Endothelial cell of umbilical vein (primary cell): ENCODE results near the gene HOXA11. TPM values are rescaled to one million over a fixed set of nuclear protein-coding genes. Genes with fewer than 3 reads are reported as not detected.

Source experiments
- BruUV-seq: library from RNA; stranded (reverse); fragments of 400-500 nt; replicated peaks from 2 replicates; lab custom pipeline; 2021; lab: Mats Ljungman, UMichigan
- CTCF ChIA-PET: fragments of 300-600, 350-600 bp; sonication (Branson Sonifier 250); formaldehyde crosslinking; loops from one replicate; lab custom pipeline; 2021; ENCODE audit warnings: antibody characterized with exemption, inconsistent platforms; lab: Charles Lee
- POLR2A ChIA-PET: fragments of 300-600, 350-600 bp; sonication (Branson Sonifier 250); formaldehyde crosslinking; loops from one replicate; lab custom pipeline; 2021; ENCODE audit warnings: antibody characterized with exemption, inconsistent platforms; lab: Charles Lee
- DNase-seq: peaks from one replicate; pipeline ENCODE4 v3.0.0-alpha.2; 2011; ENCODE audit warnings: low read depth, low spot score
- FAIRE-seq: peaks from 2 replicates; lab custom pipeline; 2011; peaks lifted over from hg19 to GRCh38; lab: Jason Lieb, UNC
- H2AFZ ChIP-seq: 2 replicates; pipeline ENCODE4 v1.6.0; 2012; ENCODE audit warnings: low read depth, low read length, control low read depth, inconsistent platforms
- H3K27ac ChIP-seq: 2 replicates; pipeline ENCODE4 v1.5.1; 2011; ENCODE audit warnings: low read depth, mild to moderate bottlenecking, control low read depth, low read length, moderate library complexity; ENCODE audit not compliant: insufficient read depth
- H3K27me3 ChIP-seq, 2 experiments: 2 replicates each; pipeline versions ENCODE4 v1.6.0 to v1.6.1; 2011; ENCODE audit warnings: low read length in 2 of 2, mixed read lengths in 1 of 2; ENCODE audit not compliant: control insufficient read depth in 2 of 2, insufficient read depth in 2 of 2
- H3K36me3 ChIP-seq, 2 experiments: 2 replicates in 1 of 2; 3 replicates in 1 of 2; pipeline ENCODE4 v1.5.1; 2011; ENCODE audit warnings: low read length in 2 of 2, mild to moderate bottlenecking in 1 of 2, moderate library complexity in 1 of 2; ENCODE audit not compliant: control insufficient read depth in 2 of 2, insufficient read depth in 2 of 2; ENCODE audit errors: extremely low read depth in 1 of 2
- H3K4me1 ChIP-seq: 3 replicates; pipeline ENCODE4 v1.5.1; 2011; ENCODE audit warnings: mild to moderate bottlenecking, low read length; ENCODE audit not compliant: control insufficient read depth, insufficient read depth; ENCODE audit errors: extremely low read depth
- H3K4me2 ChIP-seq: 2 replicates; pipeline ENCODE4 v1.6.1; 2011; ENCODE audit warnings: low read length, control low read depth, mixed read lengths; ENCODE audit not compliant: insufficient read depth
- H3K4me3 ChIP-seq, 3 experiments: fragments of 200-600 bp in 1 of 3; sonication (generic), shearing (Covaris generic) in 1 of 3; replicated peaks in 1 of 3; 2 replicates each; pipeline ENCODE4 v1.5.1; 2011 to 2016; ENCODE audit warnings: control low read depth in 3 of 3, low read length in 3 of 3, mild to moderate bottlenecking in 2 of 3, inconsistent platforms in 1 of 3, low read depth in 1 of 3, moderate library complexity in 1 of 3; ENCODE audit not compliant: insufficient read depth in 1 of 3
- H3K79me2 ChIP-seq: 2 replicates; pipeline ENCODE4 v1.6.0; 2012; ENCODE audit warnings: low read length, inconsistent platforms; ENCODE audit not compliant: control insufficient read depth, insufficient read depth
- H3K9ac ChIP-seq: replicated peaks from 2 replicates; pipeline ENCODE3; 2011; ENCODE audit warnings: low read length, control low read depth; ENCODE audit not compliant: insufficient read depth; ENCODE audit errors: extremely low read depth
- H3K9me1 ChIP-seq: replicated peaks from 3 replicates; pipeline ENCODE4 v1.6.0; 2011; ENCODE audit warnings: mild to moderate bottlenecking, low read length; ENCODE audit not compliant: control insufficient read depth, insufficient read depth; ENCODE audit errors: extremely low read depth
- H3K9me3 ChIP-seq: replicated peaks from 2 replicates; pipeline ENCODE4 v1.5.1; 2012; ENCODE audit warnings: low read length, inconsistent platforms; ENCODE audit not compliant: control insufficient read depth, insufficient read depth
- H4K20me1 ChIP-seq: replicated peaks from 2 replicates; pipeline ENCODE3; 2011; ENCODE audit warnings: mild to moderate bottlenecking, low read length; ENCODE audit not compliant: control insufficient read depth, insufficient read depth; ENCODE audit errors: extremely low read depth
- CTCF ChIP-seq, 2 donors: IDR thresholded peaks; 1 replicate in 1 of 2; 2 replicates in 1 of 2; pipeline ENCODE4 v1.5.1; 2011; ENCODE audit warnings: low read length in 2 of 2, mild to moderate bottlenecking in 2 of 2, moderate library complexity in 2 of 2, control low read depth in 1 of 2, inconsistent platforms in 1 of 2, low read depth in 1 of 2; ENCODE audit not compliant: insufficient read depth in 1 of 2; ENCODE audit errors: extremely low read depth in 1 of 2
- EZH2 ChIP-seq: IDR thresholded peaks from 2 replicates; pipeline ENCODE4 v1.6.1; 2012; ENCODE audit warnings: borderline replicate concordance, low read depth, mild to moderate bottlenecking, moderate library complexity, low read length, inconsistent platforms; ENCODE audit not compliant: severe bottlenecking
- FOS ChIP-seq: IDR thresholded peaks from 2 replicates; pipeline ENCODE4 v1.6.1; 2011; ENCODE audit warnings: mild to moderate bottlenecking, low read length, moderate library complexity, borderline replicate concordance; ENCODE audit not compliant: insufficient read depth
- GATA2 ChIP-seq: IDR thresholded peaks from 2 replicates; pipeline ENCODE4 v1.7.0; 2011; ENCODE audit warnings: low read depth, mild to moderate bottlenecking, moderate library complexity, mixed read lengths, low read length; ENCODE audit not compliant: insufficient read length, insufficient read depth
- JUN ChIP-seq: IDR thresholded peaks from 2 replicates; pipeline ENCODE4 v1.6.1; 2011; ENCODE audit warnings: borderline replicate concordance, low read depth; ENCODE audit not compliant: insufficient read length, insufficient read depth
- MAX ChIP-seq: IDR thresholded peaks from 2 replicates; pipeline ENCODE4 v1.6.1; 2011; ENCODE audit not compliant: insufficient read depth, insufficient read length
- MYC ChIP-seq: IDR thresholded peaks from one replicate; pipeline ENCODE4 v1.6.1; 2011; ENCODE audit warnings: mild to moderate bottlenecking, low read depth, low read length
- POLR2A ChIP-seq: IDR thresholded peaks from 2 replicates; pipeline ENCODE4 v1.6.1; 2012; ENCODE audit warnings: low read depth, mild to moderate bottlenecking, control low read depth, low read length
- POLR2AphosphoS5 ChIP-seq: IDR thresholded peaks from 2 replicates; pipeline ENCODE4 v1.6.1; 2012; ENCODE audit warnings: low read depth, mild to moderate bottlenecking, control low read depth, low read length, moderate library complexity; ENCODE audit not compliant: insufficient read depth
- dilution Hi-C: fragments of 300-500 bp; cut with MboI; formaldehyde crosslinking; loops from one replicate; pipeline ENCODE4 v1.15.0; 2019; ENCODE audit warnings: low sequenced_read_pairs; ENCODE audit not compliant: extremely low pct_ligation_motif_present
- intact Hi-C: fragments of 100-400 bp; cut with micrococcal nuclease; formaldehyde crosslinking; loops from one replicate; pipeline ENCODE4 v1.10.0; 2022
- polyA plus RNA-seq, 4 experiments: library from polyadenylated mRNA; depleted of rRNA in 3 of 4; stranded (reverse) in 3 of 4; unstranded in 1 of 4; fragments of >200 nt; gene quantifications; 2 replicates each; pipeline versions ENCODE4 v1.2.1 to v1.2.3, GENCODE V29; 2011 to 2012; ENCODE audit warnings: missing spikeins in 1 of 4
- total RNA-seq: library from RNA; stranded (reverse); gene quantifications from 2 replicates; pipeline ENCODE4 v1.2.3, GENCODE V29; 2021

Gene HOXA11
- total and polyA plus RNA-seq, 2 donors (not counting 3 experiments of a cell fraction or from before 2014, with no cell fraction given): 10.4 to 16.7 TPM

- CTCF ChIA-PET: no interaction called here
- dilution Hi-C loops: no loop called here
- Histone ChIP-seq H2AFZ (no peak overlapping the region), H3K36me3 (no peaks in the 10 kb centered on the region), H3K4me1 (no peaks in the 10 kb centered on the region), H3K9me3 (no peaks in the 10 kb centered on the region), H3K79me2 (no peaks in the 10 kb centered on the region), H3K9me1 (no peaks in the 10 kb centered on the region), H3K4me3 (no peak overlapping the region), H3K27ac (no peak overlapping the region), H3K4me2 (no peak overlapping the region), H4K20me1 (no peaks in the 10 kb centered on the region), H3K27me3 (peaks cover 61 to 77% of the 10 kb centered on the region in 2 experiments), H3K9ac (no peak overlapping the region)
- intact Hi-C loops: no loop called here
- peak; percentile 75 for TF ChIP-seq EZH2
- no peak for TF ChIP-seq CTCF (IDR thresholded peaks at IDR 0.05; ENCODE audit: extremely low read depth in 1 of 2, insufficient read depth in 1 of 2, low read depth in 1 of 2, low read length in 2 of 2)
- BruUV-seq: no TSS peak
- DNase-seq (no peak), FAIRE-seq (no peak)
- POLR2A ChIA-PET: no interaction called here
These were observed 35.5 kb upstream of the HOXA11 start for GRCh38 chr7:27220440-27220955.

- Histone ChIP-seq H3K27ac (no peak overlapping the region), H3K4me2 (no peak overlapping the region), H3K27me3 (peaks cover 57 to 75% of the 10 kb centered on the region in 2 experiments), H3K4me3 (no peak overlapping the region), H4K20me1 (no peaks in the 10 kb centered on the region), H3K9ac (no peak overlapping the region), H3K9me3 (no peaks in the 10 kb centered on the region), H3K79me2 (no peaks in the 10 kb centered on the region), H3K4me1 (no peaks in the 10 kb centered on the region), H2AFZ (no peak overlapping the region), H3K36me3 (no peaks in the 10 kb centered on the region), H3K9me1 (no peaks in the 10 kb centered on the region)
- ChIA-PET CTCF (no interaction called here), POLR2A (no interaction called here)
- intact Hi-C loops (no loop called here), dilution Hi-C loops (no loop called here)
- no peak for TF ChIP-seq MAX
- no peak for TF ChIP-seq MYC
- TF ChIP-seq FOS: no peak
- TF ChIP-seq POLR2AphosphoS5: no peak
- no peak for TF ChIP-seq EZH2
- TF ChIP-seq POLR2A: no peak
- no peak for TF ChIP-seq CTCF (IDR thresholded peaks at IDR 0.05; ENCODE audit: extremely low read depth in 1 of 2, insufficient read depth in 1 of 2, low read depth in 1 of 2, low read length in 2 of 2)
- TF ChIP-seq GATA2: no peak
- no peak for TF ChIP-seq JUN
- DNase-seq (no peak), FAIRE-seq (no peak)
- BruUV-seq: no TSS peak
These were observed 34.8 kb upstream of the HOXA11 start for GRCh38 chr7:27219821-27220220.
